DMS79 (cell line): ENCODE results near the gene CSTF2T.

Source experiments
- DNase-seq: peaks from one replicate; lab custom pipeline; 2025; lab: John Stamatoyannopoulos, UW

Gene CSTF2T

DNA sequence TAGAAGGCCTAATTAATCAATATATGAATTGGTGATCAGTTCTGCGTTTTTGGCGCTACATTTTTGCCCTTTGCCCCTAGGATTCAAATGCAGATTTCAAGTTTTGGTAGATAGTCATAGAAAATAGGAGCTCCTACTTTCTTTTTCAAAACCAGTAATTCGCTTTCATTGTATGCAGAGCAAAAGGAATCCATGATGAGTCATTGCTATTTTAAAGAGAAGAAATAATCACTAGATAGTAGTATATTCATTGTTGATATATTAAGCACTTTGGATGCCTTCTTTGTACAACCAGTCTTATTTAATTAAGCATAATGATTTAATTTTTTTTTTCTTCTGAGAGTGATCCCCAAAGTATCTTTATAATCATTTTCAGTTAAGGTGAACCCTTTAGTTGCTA is 50.3 kb downstream of the CSTF2T start:
- no peak for DNase-seq
